HG03521 (cell line): ENCODE measurements around the gene GGN.
"Not testable (repeated sequence)": the region's sequence is repeated elsewhere in the genome, so short reads cannot be mapped to it uniquely, and the experiment has no call there.

ENCODE experiments used
- ATAC-seq: cut with Tn5 transposase; IDR thresholded peaks from one replicate; pipeline ENCODE4 v1.9.1; 2021; ENCODE audit warnings: mild to moderate bottlenecking, moderate library complexity; ENCODE audit not compliant: unreplicated experiment

The GGN gene

DNA sequence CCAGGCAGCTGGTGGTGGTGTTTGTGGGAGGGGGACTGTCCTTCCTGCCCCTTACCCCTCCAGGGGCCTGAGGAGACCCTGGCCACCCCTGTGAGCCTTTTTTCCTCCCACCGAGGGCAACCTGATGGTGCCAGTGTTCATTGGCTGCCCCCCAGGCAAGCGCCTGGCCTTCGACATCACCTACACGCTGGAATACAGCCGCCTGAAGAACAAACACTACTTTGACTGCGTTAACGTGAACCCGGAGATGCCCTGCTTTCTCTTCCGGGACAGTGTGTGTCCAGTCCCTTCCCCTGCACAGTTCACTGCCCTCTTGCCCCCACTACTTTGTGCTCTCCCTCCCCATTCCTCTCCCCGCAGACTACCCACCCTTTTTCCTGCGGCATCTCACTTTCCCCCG is 20.8 kb downstream of the GGN start:
- ATAC-seq: no peak

DNA sequence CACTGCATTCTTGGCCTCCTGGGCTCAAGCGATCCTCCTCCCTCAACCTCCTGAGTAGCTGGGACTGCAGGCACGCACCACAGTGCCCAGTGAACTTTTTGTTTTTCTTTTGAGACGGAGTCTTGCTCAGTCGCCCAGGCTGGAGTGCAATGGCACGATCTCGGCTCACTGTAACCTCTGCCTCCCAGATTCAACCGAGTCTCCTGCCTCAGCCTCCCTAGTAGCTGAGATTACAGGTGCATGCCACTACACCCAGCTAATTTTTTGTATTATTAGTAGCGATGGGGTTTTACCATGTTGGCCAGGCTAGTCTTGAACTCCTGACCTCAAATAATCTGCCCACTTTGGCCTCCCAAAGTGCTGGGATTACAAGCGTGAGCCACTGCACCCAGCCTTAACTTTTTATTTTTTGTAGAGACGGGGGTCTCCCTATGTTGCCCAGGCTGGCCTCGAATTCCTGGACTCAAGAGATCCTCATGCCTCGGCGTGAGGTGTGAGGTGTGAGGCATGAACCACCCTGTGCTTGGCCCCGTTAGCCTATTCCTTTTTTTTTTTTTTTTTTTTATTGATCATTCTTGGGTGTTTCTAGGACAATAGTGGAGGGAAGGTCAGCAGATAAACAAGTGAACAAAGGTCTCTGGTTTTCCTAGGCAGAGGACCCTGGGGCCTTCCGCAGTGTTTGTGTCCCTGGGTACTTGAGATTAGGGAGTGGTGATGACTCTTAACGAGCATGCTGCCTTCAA is 24.7 kb downstream of the GGN start:
- ATAC-seq: not testable (repeated sequence)

DNA sequence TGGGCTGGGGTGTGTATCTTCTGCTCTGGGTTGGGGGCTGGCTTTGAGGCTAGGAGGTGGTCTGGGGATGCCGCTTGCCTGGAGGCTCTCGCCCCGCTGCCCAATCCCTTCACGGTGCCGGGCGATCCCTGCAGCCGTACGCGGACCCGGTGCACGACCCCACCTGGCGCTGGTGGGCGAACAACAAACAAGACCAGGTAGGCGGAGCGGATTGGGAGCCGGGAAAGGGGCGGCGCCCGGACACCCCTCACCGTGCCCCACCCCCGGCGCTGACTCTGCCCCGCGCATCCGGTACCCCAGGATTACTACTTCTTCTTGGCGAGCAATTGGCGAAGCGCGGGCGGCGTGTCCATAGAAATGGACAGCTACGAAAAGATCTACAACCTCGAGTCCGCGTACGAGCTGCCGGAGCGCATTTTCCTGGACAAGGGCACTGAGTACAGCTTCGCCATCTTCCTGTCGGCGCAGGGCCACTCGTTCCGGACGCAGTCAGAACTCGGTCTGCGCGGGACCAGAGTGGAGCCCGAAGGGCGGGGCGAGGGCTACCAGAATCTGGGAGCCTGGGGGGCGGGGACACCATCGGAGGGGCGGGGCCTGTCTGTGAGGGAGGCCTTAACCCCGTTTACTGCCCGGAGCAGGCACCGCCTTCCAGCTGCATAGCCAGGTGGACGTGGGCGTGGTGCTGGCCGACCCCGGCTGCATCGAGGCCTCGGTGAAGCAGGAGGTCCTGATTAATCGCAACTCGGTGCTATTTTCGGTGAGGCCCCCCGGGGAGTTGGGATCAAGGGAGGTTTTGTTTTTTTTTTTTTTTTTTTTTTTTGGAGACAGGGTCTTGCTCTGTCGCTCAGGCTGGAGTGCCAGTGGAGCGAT is 25.5 kb downstream of the GGN start:
- ATAC-seq: no peak

DNA sequence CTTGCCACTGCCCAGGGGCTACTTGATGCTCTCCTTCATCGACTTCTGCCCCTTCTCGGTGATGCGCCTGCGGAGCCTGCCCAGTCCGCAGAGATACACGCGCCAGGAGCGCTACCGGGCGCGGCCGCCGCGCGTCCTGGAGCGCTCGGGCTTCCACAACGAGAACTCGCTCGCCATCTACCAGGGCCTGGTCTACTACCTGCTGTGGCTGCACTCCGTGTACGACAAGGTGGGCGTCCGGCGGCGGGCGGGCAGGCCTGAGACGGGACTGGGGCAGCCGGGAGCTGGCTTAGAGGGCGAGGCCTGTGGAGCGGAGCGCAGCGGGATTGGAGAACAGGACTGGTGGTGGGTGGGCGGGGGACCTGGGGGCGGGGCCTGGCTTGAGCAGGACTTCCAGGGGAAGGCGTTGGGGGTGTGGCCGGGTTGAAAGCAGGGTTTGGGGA is 26.2 kb downstream of the GGN start:
- ATAC-seq: no peak

DNA sequence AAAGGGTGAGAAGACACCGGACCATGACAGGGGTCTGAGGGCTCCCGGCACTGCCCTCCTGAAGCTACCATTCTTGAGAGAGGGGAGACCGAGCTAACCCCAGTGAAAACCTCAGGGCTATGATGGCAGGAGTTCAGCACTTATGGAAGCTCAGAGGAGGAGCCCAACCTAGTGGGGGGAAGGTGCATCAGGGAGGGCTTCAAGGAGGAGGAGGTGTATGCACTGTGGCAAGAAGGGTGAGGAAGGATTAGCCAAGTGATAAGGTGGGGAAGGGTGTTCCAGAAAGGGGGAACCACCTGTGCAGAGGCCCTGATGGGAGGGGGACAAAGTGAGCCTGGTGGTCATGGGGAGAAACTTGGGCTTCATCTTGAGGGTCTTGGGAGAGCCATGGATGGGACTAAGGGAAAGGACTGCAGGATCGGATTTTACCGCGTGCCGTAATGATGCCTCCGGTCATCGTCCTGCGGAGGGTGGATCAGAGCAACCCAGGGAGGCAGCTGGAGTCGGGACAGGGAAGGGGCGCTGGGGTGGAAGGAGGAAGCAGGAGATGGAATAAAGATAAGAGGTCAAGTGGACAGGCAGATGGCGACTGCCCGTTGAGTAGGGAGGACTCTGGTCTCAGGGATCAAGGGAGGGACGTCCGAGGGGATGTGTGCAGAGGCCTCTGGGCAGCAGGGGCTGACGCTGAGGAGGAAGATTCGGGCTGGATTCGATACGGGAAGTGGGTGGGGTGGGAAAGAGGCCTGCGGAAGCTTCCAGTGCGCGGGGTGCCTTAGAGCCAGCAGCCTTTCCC is 26.8 kb downstream of the GGN start:
- ATAC-seq: no peak

DNA sequence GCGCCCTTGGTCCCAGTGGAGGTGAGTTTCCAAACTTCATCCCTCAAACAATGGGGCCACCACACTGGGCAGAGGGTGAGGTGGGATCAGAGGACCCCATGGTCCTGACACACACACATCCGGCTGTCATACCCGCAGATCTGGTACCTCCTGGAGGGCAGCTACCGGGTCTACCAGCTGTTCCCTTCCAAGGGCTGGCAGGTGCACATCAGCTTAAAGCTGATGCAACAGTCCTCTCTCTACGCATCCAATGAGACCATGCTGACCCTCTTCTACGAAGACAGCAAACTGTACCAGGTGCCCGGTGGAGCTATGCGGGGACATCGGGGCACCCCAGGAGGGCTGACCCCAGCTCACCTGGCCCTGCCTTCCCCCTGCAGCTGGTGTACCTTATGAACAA is 27.5 kb downstream of the GGN start:
- ATAC-seq: no peak

DNA sequence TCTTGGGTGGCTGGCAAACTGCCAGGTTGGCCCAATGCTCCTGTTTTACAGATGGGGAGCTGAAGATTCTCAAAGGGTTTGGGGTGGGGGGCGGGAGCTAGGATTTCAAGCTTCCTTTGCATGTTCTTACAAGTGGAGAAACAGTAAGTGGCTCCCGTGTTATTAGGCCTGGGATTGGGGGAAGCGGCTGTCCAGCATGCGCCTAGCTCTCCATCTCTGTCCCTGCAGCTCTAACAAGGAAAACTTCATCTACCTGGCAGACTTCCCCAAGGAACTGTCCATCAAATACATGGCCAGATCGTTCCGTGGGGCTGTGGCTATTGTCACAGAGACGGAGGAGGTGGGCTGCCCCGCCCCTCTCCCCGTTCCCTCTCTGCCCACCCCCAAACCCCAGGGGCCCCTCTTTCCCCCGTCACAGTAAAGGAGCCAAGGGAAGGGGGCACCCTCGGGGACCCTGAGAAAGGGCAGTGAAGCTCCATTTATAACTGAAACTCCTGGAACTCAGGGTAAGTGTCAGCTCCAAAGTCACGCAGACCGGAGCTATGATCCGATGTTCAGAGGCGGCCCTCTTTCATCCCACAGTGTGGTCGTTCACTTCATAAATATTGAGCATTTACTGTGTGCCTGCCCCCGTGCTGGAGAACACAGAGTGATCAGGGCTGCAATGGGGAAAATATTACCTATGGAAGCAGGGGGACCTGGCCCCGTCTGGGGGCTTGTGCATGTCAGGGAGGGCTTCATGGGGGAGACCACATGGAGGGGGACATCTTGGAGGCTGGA is 28.4 kb downstream of the GGN start:
- ATAC-seq: no peak

DNA sequence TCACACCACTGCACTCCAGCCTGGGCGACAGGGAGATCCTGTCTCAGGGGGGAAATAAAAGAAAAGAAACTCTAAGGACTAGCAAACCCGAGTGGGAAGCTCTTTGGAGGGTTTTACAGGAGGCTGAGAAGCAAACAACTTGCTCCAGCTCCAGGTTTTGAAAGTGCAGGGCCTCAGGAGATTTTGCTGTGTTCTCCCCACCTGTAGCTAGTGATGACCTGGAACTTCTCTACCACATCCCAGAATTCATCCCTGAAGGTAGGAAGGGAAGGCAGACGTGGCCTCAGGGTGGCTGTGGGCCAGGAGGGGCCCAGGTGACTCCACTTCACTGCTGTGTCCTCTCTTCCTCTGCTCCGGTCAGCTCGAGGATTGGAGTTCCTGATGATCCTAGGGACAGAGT is 29.8 kb downstream of the GGN start:
- ATAC-seq: no peak

DNA sequence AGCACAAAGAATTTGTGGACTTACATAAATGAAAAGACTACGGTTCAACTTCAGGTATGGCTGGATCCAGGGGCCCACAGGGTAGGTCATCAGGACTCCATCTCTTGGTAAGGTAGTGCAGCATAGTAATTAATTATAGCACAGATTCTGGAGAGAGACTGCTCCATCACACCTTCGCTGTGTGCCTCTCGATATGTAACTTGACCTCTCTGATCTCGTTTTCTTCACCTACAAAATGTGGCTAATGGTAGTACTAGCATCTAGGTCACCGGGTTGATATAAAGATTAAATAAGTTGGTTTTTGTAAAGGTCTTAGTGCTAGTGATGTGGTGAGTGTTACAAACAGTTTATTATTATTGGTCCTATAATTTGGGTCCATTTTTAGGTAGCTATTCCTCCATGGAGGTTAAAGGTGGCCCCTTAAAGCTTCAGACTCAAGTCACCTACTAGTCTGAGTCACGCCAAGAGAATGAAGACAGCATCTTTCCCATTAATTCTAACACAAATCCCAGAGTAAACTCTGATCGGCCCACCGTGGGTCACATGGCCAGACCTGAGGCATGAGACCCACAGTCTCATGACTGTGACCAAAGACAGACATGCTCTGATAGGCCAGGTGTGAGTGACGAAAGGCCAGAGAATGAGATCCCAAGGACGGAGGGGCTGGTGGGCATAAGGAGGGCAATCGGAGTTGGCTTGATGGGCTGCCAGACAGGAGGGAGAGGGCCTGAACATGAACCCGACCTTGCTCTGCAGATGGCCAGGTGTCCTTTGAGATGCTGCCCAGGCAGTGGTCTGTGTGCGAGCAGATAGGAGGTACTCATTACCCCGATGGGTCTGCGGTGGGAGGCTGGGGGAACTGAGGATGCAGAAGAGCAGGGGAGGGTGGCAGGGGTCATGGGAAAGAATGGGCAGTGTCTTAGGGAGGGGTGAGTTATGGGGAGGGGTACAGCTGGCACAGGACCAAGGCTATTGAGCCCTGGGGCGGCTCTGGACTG is 31.8 kb downstream of the GGN start:
- ATAC-seq: no peak

DNA sequence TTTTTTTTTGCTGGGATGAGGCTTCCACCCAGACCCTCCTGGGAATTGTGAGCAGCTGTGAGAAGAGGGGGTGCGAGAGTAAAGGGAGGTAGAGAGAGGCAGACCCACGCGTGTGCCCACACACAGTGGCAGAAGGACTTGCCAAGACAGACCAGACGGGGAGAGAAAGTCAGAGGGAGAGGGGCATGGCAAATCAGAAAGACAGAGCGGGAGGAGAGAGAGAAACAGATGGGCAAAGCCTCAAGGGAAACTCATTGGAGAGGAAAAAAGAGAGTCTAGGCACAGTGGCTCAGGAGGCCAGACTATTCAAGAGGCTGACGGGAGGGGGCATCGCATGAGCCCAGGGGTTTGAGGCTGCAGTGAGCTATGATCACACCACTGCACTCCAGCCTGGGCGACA is 35.2 kb downstream of the GGN start:
- no peak for ATAC-seq

DNA sequence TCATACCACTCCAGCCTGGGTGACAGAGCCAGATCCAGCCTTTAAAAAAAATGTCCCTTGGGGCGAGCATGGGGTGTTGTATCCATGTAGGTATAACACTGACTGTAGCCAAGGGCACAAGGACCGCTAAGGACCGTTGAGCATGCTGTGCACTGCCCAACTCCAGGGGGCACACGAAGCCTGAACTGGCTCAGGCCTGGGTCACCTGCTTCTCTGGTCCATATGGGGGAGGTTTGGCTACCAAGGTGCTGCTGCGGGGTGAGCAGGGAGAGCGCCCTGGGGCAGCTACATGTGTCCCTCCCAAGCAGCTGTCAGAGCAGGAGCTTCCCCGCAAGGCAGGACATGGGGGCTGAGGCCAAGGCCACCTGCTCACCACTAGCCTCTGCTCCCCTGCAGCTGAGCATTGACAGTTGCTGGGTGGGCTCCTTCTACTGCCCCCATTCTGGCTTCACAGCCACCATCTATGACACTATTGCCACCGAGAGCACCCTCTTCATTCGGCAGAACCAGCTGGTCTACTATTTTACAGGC is 35.9 kb downstream of the GGN start:
- ATAC-seq: no peak

DNA sequence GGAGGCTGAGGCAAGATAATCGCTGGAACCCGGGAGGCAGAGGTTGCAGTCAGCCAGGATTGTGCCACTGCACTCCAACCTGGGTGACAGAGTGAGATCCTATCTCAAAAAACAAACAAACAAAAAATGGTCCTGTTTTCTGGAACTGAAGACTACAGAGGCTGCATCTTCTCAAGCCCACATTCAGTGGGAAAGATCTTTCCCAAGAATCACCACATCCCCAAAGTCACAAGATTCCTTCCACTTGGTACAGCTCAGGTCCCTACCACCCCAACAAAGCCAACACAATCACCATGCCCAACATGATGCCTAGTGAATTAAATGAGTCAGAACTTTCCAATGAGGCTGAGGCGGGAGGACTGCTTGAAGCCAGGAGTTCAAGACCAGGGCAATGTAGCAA is 37.0 kb downstream of the GGN start:
- no peak for ATAC-seq

DNA sequence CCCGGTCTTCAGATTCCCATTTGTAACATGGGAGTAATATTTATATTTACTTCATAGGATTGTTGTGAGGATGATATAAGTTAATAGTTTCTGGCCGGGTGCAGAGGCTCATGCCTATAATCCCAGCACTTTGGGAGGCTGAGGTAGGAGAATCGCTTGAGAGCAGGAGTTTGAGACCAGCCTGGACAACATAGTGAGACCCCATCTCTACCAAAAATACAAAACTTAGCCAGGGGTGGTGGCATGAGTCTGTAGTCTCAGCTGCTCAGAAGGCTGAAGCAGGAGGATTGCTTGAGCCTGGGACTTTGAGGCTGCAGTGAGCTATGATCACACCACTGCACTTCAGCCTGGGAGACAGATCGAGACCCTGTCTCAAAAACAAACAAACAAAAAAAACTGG is 41.0 kb downstream of the GGN start:
- no peak for ATAC-seq

DNA sequence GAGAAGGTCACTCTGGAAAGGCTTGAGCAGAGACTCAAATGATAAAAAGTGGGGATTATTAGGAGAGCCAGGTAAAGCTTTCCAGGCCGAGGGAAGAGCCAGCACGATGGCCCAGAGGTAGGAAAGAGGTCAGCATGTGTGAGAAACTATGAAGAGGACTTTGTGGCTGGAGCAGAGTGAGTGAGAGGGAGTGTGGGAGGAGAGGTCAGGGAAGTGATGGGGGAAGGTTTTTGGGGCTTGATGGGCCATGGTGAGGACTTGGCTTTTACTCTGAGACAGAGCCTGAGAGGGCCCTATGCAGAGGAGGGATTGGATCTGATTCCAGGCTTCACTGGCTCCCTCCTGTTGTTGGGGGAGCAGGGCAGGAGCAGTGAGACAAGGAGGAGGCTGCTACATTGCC is 46.9 kb downstream of the GGN start:
- no peak for ATAC-seq

DNA sequence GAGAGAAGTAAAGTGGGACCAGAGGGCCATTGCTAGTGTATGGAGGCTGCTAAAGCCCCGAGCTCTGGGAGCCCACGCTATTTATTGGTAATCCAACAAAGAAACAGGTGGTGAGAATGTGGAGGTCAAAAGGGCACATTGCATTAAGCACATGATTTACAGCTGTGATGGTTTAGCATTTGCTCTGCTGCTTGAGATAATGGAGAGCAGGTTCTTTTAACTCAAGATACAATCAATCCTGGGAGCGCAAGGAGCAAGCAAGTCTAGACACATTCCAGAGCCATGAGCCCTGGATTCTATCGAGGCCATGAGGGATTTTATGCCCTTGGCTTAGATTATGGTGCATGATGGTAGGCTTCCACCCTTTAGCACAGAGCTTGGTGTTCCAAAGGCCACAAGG is 48.8 kb downstream of the GGN start:
- ATAC-seq: not testable (repeated sequence)

DNA sequence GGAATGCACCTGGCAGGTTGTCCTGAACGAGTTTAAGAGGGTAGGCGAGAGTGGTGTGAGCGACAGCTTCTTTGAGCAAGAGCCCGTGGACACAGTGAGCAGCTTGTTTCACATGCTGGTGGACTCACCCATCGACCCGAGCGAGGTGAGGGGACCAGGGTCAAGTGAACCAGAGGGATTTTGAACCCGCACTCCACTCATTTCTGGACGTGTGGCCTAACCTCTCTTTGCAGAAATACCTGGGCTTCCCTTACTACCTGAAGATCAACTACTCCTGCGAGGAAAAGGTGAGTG is 50.5 kb downstream of the GGN start:
- no peak for ATAC-seq

DNA sequence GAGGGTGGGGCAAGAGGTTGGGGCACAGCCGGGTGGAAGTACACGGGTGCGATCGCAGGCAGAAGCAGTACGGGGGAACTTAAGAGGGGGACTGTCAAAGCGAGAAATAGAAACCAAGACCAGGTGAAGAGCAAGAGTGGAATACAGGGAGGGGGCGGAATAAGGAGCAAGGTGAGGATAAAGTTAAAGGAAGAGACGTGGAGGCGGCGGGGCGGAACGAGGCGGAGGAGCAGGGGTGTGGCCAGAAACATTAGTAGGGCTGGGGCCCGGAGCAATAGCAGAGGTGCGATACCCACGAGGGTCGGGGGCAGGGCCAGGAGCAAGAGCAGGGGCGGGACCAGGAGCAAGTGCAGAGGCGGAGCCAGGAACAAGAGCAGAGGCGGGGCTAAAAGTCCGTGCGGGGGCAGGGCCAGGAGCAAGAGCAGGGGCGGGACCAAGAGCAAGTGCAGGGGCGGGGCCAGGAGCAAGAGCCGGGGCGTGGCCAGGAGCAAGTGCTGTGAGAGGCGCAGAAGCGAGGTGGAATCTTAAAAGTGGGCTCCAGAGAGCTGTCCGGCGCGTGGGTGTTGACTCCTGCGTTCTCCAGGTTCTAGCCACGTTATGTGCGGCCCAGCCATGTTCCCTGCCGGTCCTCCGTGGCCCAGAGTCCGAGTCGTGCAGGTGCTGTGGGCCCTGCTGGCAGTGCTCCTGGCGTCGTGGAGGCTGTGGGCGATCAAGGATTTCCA is 51.0 kb downstream of the GGN start:
- peak; percentile 52 for ATAC-seq

DNA sequence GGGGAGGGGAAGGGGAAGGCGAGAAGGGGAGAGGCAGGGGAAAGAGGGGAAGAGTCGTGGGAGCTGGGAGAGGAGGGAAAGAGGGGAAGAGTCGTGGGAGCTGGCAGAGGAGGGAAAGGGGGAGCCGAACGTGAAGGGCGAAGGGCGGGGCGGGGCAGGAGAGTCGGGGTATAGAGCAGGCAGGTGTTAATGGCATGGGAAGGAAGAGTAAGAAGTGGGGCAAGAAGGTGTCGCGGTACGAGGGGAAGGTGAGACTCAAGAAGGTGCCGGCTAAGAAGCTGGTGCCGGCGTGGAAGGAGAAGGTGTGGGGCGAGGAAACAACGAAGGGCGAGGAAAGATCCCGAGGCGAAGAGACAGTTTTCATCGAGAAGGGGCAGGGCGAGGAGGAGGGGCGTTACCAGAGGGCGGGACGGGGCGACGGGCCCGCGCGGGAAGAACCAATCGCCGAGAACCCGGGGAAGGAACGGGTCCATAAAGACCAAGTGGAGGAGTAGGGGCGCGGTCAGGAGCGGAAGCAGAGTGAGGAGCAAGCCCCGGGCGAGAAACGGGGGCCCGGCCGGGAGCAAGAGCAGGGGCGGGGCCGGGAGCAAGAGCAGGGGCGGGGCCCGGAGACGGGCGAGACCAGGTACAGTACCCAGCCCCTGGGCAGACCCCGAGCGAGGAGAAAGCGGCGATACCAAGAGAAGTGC is 51.7 kb downstream of the GGN start:
- peak; percentile 59 for ATAC-seq
